Gastroesophageal sphincter (tissue), 3 donors: ENCODE data around the gene ACAN.

Source experiments
- EP300 ChIP-seq: sonication (generic); formaldehyde crosslinking; IDR thresholded peaks from one replicate; pipeline ENCODE4 v1.6.1; 2017; ENCODE audit warnings: antibody characterized with exemption, mild to moderate bottlenecking
- POLR2A ChIP-seq, 2 donors: fragments of 450-650 bp; IDR thresholded peaks; one replicate each; pipeline ENCODE4 v1.6.1; 2017; ENCODE audit warnings: antibody characterized with exemption in 2 of 2, mild to moderate bottlenecking in 2 of 2, moderate library complexity in 1 of 2
- POLR2AphosphoS5 ChIP-seq: sonication (generic); formaldehyde crosslinking; IDR thresholded peaks from one replicate; pipeline ENCODE4 v1.6.1; 2017; ENCODE audit warnings: antibody characterized with exemption
- TF ChIP-seq, protein P1 (sequence below), 4 experiments: fragments of 200-600 bp in 2 of 4; fragments of 450-650 bp in 2 of 4; sonication (generic) in 1 of 4; IDR thresholded peaks; one replicate each; pipeline ENCODE4 v1.5.1; 2017 to 2019; ENCODE audit warnings: antibody characterized with exemption in 4 of 4, mild to moderate bottlenecking in 2 of 4, moderate library complexity in 2 of 4

DNA sequence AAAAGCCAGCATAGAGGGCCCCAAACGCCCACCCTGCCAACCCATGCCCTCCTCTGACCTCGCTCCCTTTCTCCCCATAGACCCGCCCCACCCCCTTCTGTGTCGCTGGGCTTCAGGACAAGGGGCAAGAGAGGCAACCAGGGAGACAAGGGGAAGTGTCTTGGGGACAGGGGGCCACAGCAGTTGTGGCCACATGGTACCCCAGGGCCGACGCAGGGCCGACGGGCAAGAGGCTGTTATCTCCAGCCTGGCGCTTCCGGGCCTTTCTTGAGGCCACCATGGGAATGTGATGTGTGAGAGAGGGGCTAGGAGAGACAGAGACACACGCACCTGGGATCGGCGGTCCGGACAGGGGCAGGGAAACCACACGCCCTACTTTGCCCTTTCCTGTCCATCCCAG lies 95.5 kb downstream of the ACAN start:
- TF ChIP-seq, protein P1, sequence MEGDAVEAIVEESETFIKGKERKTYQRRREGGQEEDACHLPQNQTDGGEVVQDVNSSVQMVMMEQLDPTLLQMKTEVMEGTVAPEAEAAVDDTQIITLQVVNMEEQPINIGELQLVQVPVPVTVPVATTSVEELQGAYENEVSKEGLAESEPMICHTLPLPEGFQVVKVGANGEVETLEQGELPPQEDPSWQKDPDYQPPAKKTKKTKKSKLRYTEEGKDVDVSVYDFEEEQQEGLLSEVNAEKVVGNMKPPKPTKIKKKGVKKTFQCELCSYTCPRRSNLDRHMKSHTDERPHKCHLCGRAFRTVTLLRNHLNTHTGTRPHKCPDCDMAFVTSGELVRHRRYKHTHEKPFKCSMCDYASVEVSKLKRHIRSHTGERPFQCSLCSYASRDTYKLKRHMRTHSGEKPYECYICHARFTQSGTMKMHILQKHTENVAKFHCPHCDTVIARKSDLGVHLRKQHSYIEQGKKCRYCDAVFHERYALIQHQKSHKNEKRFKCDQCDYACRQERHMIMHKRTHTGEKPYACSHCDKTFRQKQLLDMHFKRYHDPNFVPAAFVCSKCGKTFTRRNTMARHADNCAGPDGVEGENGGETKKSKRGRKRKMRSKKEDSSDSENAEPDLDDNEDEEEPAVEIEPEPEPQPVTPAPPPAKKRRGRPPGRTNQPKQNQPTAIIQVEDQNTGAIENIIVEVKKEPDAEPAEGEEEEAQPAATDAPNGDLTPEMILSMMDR (IDR thresholded peaks at IDR 0.05), result no peak
- TF ChIP-seq POLR2A (IDR thresholded peaks at IDR 0.05) (no peak), POLR2AphosphoS5 (no peak), EP300 (no peak)
